GM19452 (cell line): ENCODE measurements around the gene NAPEPLD.
"Not testable (repeated sequence)": the region's sequence is repeated elsewhere in the genome, so short reads cannot be mapped to it uniquely, and the experiment has no call there.

Experiments used
- ATAC-seq: cut with Tn5 transposase; IDR thresholded peaks from one replicate; pipeline ENCODE4 v1.9.1; 2021; ENCODE audit not compliant: unreplicated experiment

The NAPEPLD gene

GRCh38 chr7:103148994-103149807 lies at the start of gene NAPEPLD:
NAPEPLD (minus strand) TSS chr7:103149099; CDS start chr7:103128776, 20,323 bp downstream.
- peak; percentile 88 for ATAC-seq

GRCh38 chr7:103198079-103198478 lies 49.2 kb upstream of the NAPEPLD start:
- not testable (repeated sequence) for ATAC-seq

GRCh38 chr7:103195364-103195763 lies 46.5 kb upstream of the NAPEPLD start:
- not testable (repeated sequence) for ATAC-seq

GRCh38 chr7:103172415-103173146 lies 23.7 kb upstream of the NAPEPLD start:
- ATAC-seq, result not testable (repeated sequence)

- not testable (repeated sequence) for ATAC-seq
Observed at GRCh38 chr7:103171695-103172414, 23.0 kb upstream of the NAPEPLD start.

GRCh38 chr7:103166921-103167544 lies 18.1 kb upstream of the NAPEPLD start:
- not testable (repeated sequence) for ATAC-seq

GRCh38 chr7:103163087-103163825 lies 14.4 kb upstream of the NAPEPLD start:
- ATAC-seq, result not testable (repeated sequence)

- ATAC-seq, result not testable (repeated sequence)
Observed at GRCh38 chr7:103162641-103163040, 13.7 kb upstream of the NAPEPLD start.

GRCh38 chr7:103161998-103162616 lies 13.2 kb upstream of the NAPEPLD start:
- not testable (repeated sequence) for ATAC-seq

- not testable (repeated sequence) for ATAC-seq
Observed at GRCh38 chr7:103159072-103159471, 10.2 kb upstream of the NAPEPLD start.

- ATAC-seq, result peak; percentile 69
Observed at GRCh38 chr7:103155331-103156024, 6.6 kb upstream of the NAPEPLD start.

- no peak for ATAC-seq
Observed at GRCh38 chr7:103154042-103154441, 5.1 kb upstream of the NAPEPLD start.

- not testable (repeated sequence) for ATAC-seq
Observed at GRCh38 chr7:103152744-103153617, 4.1 kb upstream of the NAPEPLD start.

- not testable (repeated sequence) for ATAC-seq
Observed at GRCh38 chr7:103151993-103152676, 3.2 kb upstream of the NAPEPLD start.

GRCh38 chr7:103150192-103150591 lies 1.3 kb upstream of the NAPEPLD start:
- no peak for ATAC-seq

- peak; percentile 5 for ATAC-seq
Observed at GRCh38 chr7:103149808-103150180, 895 bp upstream of the NAPEPLD start.

- no peak for ATAC-seq
Observed at GRCh38 chr7:103148131-103148993, 537 bp downstream of the NAPEPLD start.
